ENCODE measurements around the gene MRPS22.

- no peak for TF ChIP-seq CTCF (IDR thresholded peaks at IDR 0.05; ENCODE audit: low read depth, low read length, poor library complexity, severe bottlenecking)
- no peak for TF ChIP-seq EZH2phosphoT487 (IDR thresholded peaks at IDR 0.05; ENCODE audit: borderline replicate concordance, low read length)
These were observed 31.4 kb upstream of the MRPS22 start for GRCh38 chr3:139312416-139312815.
